GM18861 (cell line): ENCODE results near the gene LAMP5.

Experiments
- ATAC-seq: cut with Tn5 transposase; IDR thresholded peaks from one replicate; pipeline ENCODE4 v1.9.1; 2021; ENCODE audit not compliant: unreplicated experiment

LAMP5 gene

DNA sequence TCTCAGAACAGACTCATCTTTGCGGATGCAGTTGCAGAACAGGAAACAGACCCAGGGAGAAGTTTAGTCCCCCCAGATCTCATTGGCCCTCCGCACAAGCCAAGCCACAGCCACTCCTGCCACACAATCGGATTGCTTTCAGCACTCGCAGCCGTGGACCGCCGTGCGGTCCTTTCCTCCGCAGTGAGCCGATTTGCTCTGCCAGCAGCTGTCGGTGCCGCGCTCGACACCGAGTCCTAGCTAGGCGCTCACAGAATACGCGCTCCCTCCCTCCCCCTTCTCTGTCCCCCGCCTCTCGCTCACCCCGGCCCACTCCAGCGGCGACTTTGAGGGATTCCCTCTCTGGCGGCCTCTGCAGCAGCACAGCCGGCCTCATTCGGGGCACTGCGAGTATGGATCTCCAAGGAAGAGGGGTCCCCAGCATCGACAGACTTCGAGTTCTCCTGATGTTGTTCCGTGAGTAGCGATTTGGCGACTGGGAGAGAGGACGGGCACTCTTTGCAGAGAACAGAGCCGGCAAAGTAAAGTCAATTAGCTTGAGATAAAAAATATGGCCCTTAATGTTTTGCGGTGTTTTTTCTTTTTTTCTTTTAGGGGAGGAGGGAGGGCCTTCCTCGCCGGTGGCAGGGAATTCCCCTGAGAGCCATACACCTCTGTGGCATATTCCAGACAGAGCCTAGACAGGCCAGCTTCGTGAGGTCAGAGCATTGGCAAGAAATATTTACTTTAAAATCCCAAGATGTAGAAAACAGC, at the start of gene LAMP5:
Gene LAMP5 (plus strand): TSS at position 130 of the 753 bp plus-strand sequence. CDS start 263 bp downstream, at position 393.
- no peak for ATAC-seq

- ATAC-seq: no peak
These were observed 46.4 kb upstream of the LAMP5 start for GRCh38 chr20:9467995-9468394.

- no peak for ATAC-seq
These were observed 39.5 kb upstream of the LAMP5 start for GRCh38 chr20:9474835-9475415.

- no peak for ATAC-seq
These were observed 38.9 kb upstream of the LAMP5 start for GRCh38 chr20:9475456-9475855.

- no peak for ATAC-seq
These were observed 38.2 kb upstream of the LAMP5 start for GRCh38 chr20:9476174-9476573.

GRCh38 chr20:9476637-9477036, 37.8 kb upstream of the LAMP5 start:
- ATAC-seq: no peak

GRCh38 chr20:9478771-9479170, 35.6 kb upstream of the LAMP5 start:
- ATAC-seq: no peak

DNA sequence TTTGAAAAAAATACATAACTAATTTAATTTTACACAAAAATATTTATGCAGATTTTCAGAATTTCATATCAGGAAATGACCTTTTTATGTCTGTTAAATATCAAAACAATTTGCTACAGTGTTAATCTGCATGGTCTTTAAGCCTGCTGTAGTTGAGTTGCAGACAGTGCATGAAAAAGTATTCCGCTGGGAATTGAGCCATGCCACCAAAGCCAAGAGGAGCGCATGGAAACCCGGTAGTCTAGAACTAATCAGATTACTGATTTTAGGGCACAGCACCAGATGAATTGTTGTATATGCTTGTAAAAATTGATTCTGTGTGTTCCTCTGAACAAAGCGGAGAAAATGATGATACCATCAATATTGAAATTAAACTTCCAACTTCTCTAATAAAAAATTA, 34.3 kb upstream of the LAMP5 start:
- ATAC-seq: no peak

DNA sequence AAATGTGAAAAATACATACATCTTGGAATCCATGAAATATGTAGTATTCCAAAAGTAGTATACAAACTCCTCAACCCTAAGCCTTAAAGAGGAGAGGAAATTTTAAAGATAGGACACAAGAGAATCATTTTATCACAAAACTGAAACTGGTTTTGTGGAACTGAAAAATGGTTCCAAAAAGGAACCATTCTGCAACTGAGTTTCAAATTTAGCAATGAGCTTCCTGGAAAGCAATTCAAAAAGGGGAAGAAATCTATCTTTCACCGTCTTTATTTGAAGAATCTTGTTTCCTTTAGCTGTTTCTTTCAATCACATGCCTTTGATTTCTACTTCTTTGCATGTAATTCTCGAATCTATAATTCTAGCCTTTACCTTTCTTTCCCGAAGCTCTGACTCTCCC, 32.2 kb upstream of the LAMP5 start:
- ATAC-seq: no peak

GRCh38 chr20:9483131-9483530, 31.3 kb upstream of the LAMP5 start:
- ATAC-seq: no peak

DNA sequence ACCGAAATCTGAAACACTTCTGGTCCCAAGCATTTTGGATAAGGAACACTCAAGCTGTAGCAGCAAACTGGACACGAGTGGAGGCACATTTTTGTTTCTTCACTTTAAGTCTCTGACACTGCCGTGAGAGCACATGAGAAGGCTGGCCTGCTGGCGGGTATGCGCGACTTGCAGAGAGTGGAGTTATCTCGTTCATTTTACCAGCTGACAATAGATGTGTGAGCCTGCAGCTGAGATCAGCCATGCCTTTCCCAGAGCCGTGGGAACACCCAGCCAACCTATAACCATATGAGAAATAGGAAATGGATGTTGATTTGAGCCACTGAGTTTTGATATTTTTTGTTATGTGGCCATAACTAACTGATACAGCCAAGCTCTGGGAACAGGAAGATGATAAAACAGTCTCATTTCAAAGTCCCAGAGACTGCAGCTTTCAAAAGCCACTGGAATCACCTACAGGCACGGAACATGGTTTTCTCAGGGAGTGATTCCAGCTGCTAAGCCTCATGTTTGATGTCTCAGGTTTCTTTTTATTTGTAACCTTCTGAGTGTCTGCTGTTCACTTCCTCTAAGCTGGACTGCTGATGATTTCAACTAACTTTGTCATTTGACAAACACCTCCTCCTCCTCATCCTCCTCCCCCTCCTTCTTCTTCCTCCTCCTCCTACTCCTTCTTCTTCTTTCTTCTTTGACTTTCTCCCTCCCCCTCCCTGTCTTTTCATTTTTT, 28.6 kb upstream of the LAMP5 start:
- no peak for ATAC-seq

- ATAC-seq: no peak
These were observed 27.2 kb upstream of the LAMP5 start for GRCh38 chr20:9487231-9487630.

DNA sequence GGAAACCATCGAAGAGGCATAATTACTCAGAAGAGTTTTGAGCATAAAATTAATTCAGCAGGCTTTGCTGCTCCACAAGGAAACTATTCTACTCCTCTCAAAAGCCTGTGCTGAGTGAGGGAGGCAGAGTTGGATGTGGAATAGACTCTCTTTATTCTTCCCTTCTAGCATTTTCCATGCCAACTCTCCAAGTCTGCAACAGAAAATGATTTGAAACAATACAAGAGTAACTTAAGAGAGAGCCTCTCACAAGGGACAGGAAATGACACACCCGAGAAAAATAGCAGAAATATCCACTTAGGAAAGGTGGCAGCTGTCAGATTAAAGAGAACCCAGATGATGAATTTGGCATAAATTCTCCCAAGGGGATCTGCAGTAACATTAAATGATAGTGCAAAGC, 26.3 kb upstream of the LAMP5 start:
- no peak for ATAC-seq

DNA sequence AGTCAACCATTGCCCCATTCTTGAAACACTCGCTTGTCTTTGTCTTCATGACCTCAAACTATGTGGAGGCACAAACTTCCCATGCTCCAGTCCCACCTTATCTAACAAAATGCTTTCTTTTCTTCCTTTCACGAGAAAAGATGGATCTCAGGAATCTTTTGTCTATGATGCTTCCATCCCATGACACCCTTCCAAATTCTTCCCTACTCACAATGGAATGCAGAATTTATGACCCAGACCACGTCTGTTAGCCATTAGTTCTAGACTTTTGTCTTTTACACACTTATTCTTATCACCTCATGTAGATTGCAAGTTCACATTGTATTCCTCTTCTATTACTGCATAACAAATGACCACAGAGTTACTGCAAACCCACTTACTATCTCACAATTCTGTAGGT, 24.2 kb upstream of the LAMP5 start:
- ATAC-seq: no peak

- no peak for ATAC-seq
These were observed 23.8 kb upstream of the LAMP5 start for GRCh38 chr20:9490631-9491030.

DNA sequence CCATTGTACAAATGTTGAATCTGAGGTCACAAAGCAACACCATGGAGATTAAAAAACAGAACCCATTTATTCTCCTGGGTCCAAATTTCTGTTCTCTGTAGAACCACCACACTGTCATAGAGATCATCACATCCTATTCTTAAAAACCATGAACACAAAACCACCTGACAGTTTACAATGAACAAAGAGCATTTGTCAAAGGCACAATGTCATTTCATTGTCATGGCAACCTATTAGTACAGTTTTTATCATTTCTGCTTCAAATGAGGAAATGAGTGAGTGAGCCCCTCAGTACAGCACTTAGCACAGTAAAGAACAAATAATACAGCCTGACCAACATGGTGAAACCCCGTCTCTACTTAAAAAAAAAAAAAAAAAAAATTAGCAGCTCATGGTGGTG, 23.1 kb upstream of the LAMP5 start:
- ATAC-seq: no peak

- no peak for ATAC-seq
These were observed 22.3 kb upstream of the LAMP5 start for GRCh38 chr20:9492067-9492466.

- ATAC-seq: no peak
These were observed 20.6 kb upstream of the LAMP5 start for GRCh38 chr20:9493803-9494202.

- ATAC-seq: no peak
These were observed 18.7 kb upstream of the LAMP5 start for GRCh38 chr20:9495701-9496100.

- no peak for ATAC-seq
These were observed 18.2 kb upstream of the LAMP5 start for GRCh38 chr20:9496155-9496554.

DNA sequence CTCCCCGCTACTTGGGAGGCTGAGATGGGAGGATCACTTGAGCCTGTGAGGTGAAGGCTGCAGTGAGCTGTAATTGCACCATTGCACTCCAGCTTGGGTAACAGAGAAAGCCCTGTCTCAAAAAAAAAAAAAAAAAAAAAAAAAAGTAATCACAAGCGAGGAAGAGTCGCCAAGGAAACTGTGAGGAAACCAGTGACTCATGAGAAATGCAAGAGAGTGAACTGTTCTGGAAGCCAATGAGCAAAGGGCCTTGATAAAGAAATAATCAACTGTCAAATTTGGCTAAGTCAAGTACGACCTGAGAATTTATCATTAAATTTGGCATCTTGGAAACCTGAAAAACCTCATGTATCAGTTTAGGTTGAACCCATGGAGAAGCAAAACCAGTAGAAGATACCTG, 16.1 kb upstream of the LAMP5 start:
- no peak for ATAC-seq
